ENCODE results near the gene CENPF. TPM values are rescaled to one million over a fixed set of nuclear protein-coding genes. Genes with fewer than 3 reads are reported as not detected.
A peak's percentile ranks its signal among the peaks of the same experiment; 100 is the strongest.
"Not testable (repeated sequence)": the region's sequence is repeated elsewhere in the genome, so short reads cannot be mapped to it uniquely, and the experiment has no call there.

Gene CENPF
- total RNA-seq, 1 donor from 2014 or later: 2.5 TPM

GRCh38 chr1:214573386-214574318 is 29.3 kb upstream of the CENPF start:
- peaks cover 17% of the 10 kb centered on the region for H3K9me3 ChIP-seq
- H3K36me3 ChIP-seq: no peaks in the 10 kb centered on the region
- no peak for TF ChIP-seq CTCF (IDR thresholded peaks at IDR 0.05)
- ATAC-seq (peak; percentile 43 to 69), DNase-seq (no peak)
- H3K4me1 ChIP-seq: peaks cover 1% of the 10 kb centered on the region
- H3K27me3 ChIP-seq (ENCODE audit: low read depth): no peaks in the 10 kb centered on the region
- intact Hi-C loops (cut with DNase I): no loop called here
- H3K4me3 ChIP-seq: no peak overlapping the region
- H3K27ac ChIP-seq: no peak overlapping the region

GRCh38 chr1:214574598-214575411 is 28.2 kb upstream of the CENPF start:
- TF ChIP-seq CTCF (IDR thresholded peaks at IDR 0.05): no peak
- Histone ChIP-seq H3K4me1 (no peaks in the 10 kb centered on the region), H3K27me3 (ENCODE audit: low read depth) (no peaks in the 10 kb centered on the region), H3K27ac (no peak overlapping the region), H3K9me3 (peaks cover 17% of the 10 kb centered on the region), H3K4me3 (no peak overlapping the region), H3K36me3 (no peaks in the 10 kb centered on the region)
- intact Hi-C loops (cut with DNase I): no loop called here
- no peak for DNase-seq
- ATAC-seq: no peak

- H3K27ac ChIP-seq; H3K36me3 ChIP-seq; H3K27me3 ChIP-seq (ENCODE audit: low read depth); ATAC-seq; H3K4me3 ChIP-seq; intact Hi-C loops (cut with DNase I); H3K4me1 ChIP-seq; DNase-seq: not testable (repeated sequence)
- H3K9me3 ChIP-seq: peaks cover 17% of the 10 kb centered on the region
Observed at GRCh38 chr1:214576120-214576519, 26.9 kb upstream of the CENPF start.

GRCh38 chr1:214579183-214579582 is 23.8 kb upstream of the CENPF start:
- no peaks in the 10 kb centered on the region for H3K27me3 ChIP-seq (ENCODE audit: low read depth)
- no peaks in the 10 kb centered on the region for H3K36me3 ChIP-seq
- ATAC-seq (no peak), DNase-seq (no peak)
- no peak for TF ChIP-seq CTCF (IDR thresholded peaks at IDR 0.05)
- intact Hi-C loops (cut with DNase I): no loop called here
- peaks cover 17% of the 10 kb centered on the region for H3K9me3 ChIP-seq
- H3K4me3 ChIP-seq: no peak overlapping the region
- H3K27ac ChIP-seq: no peak overlapping the region
- H3K4me1 ChIP-seq: no peaks in the 10 kb centered on the region

- no peak for DNase-seq
- intact Hi-C loops (cut with DNase I): no loop called here
- Histone ChIP-seq H3K27me3 (ENCODE audit: low read depth) (no peaks in the 10 kb centered on the region), H3K36me3 (no peaks in the 10 kb centered on the region), H3K9me3 (peaks cover 2% of the 10 kb centered on the region), H3K4me3 (no peak overlapping the region), H3K27ac (no peak overlapping the region), H3K4me1 (no peaks in the 10 kb centered on the region)
- ATAC-seq: no peak
- TF ChIP-seq CTCF (IDR thresholded peaks at IDR 0.05): no peak
Observed at GRCh38 chr1:214581785-214582184, 21.2 kb upstream of the CENPF start.
